HepG2 (cell line): Measurements from ENCODE around the gene GGNBP2. TPM values are rescaled to one million over a fixed set of nuclear protein-coding genes. Genes with fewer than 3 reads are reported as not detected.

ENCODE experiments used
- GATA4 ChIP-seq: sonication (generic); IDR thresholded peaks from 2 replicates; pipeline ENCODE4 v1.6.1; 2016; ENCODE audit warnings: antibody characterized with exemption, low read depth, borderline replicate concordance
- HNRNPL ChIP-seq: fragments of 200-400 bp; formaldehyde crosslinking; IDR thresholded peaks from 2 replicates; pipeline ENCODE4 v1.6.1; 2017; ENCODE audit warnings: mild to moderate bottlenecking, low read depth, low read length
- MED13 ChIP-seq: sonication (generic); formaldehyde crosslinking; IDR thresholded peaks from 2 replicates; pipeline ENCODE4 v1.5.0; 2020; ENCODE audit warnings: missing genetic modification reagents
- NONO ChIP-seq, 2 experiments: fragments of 450-650 bp in 1 of 2; sonication (generic) in 1 of 2; formaldehyde crosslinking in 1 of 2; IDR thresholded peaks in 1 of 2; conservative IDR thresholded peaks in 1 of 2; 2 replicates each; pipeline versions ENCODE4 v1.6.1 to v1.8.0; 2017 to 2022; ENCODE audit warnings: mild to moderate bottlenecking in 1 of 2, missing genetic modification reagents in 1 of 2, moderate library complexity in 1 of 2
- SRSF1 ChIP-seq: fragments of 200-400 bp; formaldehyde crosslinking; optimal IDR thresholded peaks from 2 replicates; pipeline ENCODE3; 2017; ENCODE audit warnings: mild to moderate bottlenecking, low read depth, low read length, moderate library complexity
- XBP1 ChIP-seq: sonication (generic); formaldehyde crosslinking; IDR thresholded peaks from 2 replicates; pipeline ENCODE4 v1.5.0; 2020; ENCODE audit warnings: missing genetic modification reagents
- ZC3H4 ChIP-seq: sonication (generic); formaldehyde crosslinking; IDR thresholded peaks from 2 replicates; pipeline ENCODE4 v1.4.0; 2020; ENCODE audit warnings: missing genetic modification reagents, borderline replicate concordance
- ZFYVE20 ChIP-seq: sonication (generic); formaldehyde crosslinking; IDR thresholded peaks from 2 replicates; pipeline ENCODE4 v1.8.0; 2023; ENCODE audit warnings: low read depth, mild to moderate bottlenecking, moderate library complexity, missing genetic modification reagents, borderline replicate concordance
- ZNF333 ChIP-seq: sonication (generic); formaldehyde crosslinking; IDR thresholded peaks from 2 replicates; pipeline ENCODE4 v1.4.0; 2020; ENCODE audit warnings: mild to moderate bottlenecking, missing genetic modification reagents, borderline replicate concordance
- polyA plus RNA-seq, 8 experiments: library from polyadenylated mRNA; depleted of rRNA in 3 of 8; stranded (reverse) in 7 of 8; unstranded in 1 of 8; fragments of >200 nt; fragmentation: Illumina TruSeq in 4 of 8; extraction: Trizol in 4 of 8; gene quantifications; 2 replicates each; pipeline versions ENCODE4 v1.2.1 to v1.2.3, GENCODE V29; 2011 to 2016; ENCODE audit warnings: low read depth in 4 of 8, missing spikeins in 1 of 8, mixed read lengths in 1 of 8; ENCODE audit not compliant: insufficient read depth in 1 of 8
- total RNA-seq, 5 experiments: library from RNA; depleted of rRNA; stranded (reverse); fragments of >200 nt; fragmentation: Illumina TruSeq; extraction: Trizol; gene quantifications; 2 replicates each; pipeline ENCODE4 v1.2.3, GENCODE V29; 2016; ENCODE audit warnings: low read depth in 1 of 5
- TF ChIP-seq, protein P1 (sequence below): sonication (generic); formaldehyde crosslinking; IDR thresholded peaks from 2 replicates; pipeline ENCODE4 v1.5.0; 2020; ENCODE audit warnings: missing genetic modification reagents, mild to moderate bottlenecking, borderline replicate concordance
- TF ChIP-seq, protein P2 (sequence below): IDR thresholded peaks from 2 replicates; pipeline ENCODE4 v1.6.1; 2012; ENCODE audit warnings: inconsistent platforms
- TF ChIP-seq, protein P3 (sequence below): IDR thresholded peaks from 2 replicates; pipeline ENCODE4 v1.6.1; 2016; ENCODE audit warnings: mild to moderate bottlenecking

Gene GGNBP2
- total and polyA plus RNA-seq, 2 of the 13 experiments (the other 11 are each of a cell fraction or from before 2014, with no cell fraction given) = 53.3 to 84.2 TPM

DNA sequence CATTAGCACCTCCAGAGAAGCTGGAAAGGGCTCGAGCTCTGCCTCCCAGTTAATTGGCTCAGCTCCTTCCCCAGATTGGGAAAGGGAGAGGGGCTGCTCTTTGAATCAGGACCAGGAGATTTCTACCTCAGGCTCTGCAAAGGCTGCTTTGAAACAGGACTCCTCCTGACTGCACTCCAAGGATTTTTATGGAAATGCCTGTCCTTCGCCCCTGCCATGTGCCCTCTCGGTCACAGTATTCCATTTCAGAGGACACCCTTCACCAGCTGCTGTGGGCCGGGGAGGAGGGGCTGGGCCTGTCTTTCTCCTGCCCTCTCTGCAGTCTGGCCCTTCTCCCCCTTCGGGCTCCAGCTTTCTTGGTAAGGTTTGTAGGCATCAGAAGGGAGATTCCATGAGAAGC is 70.2 kb downstream of the GGNBP2 start (continued):
- TF ChIP-seq, protein P1, sequence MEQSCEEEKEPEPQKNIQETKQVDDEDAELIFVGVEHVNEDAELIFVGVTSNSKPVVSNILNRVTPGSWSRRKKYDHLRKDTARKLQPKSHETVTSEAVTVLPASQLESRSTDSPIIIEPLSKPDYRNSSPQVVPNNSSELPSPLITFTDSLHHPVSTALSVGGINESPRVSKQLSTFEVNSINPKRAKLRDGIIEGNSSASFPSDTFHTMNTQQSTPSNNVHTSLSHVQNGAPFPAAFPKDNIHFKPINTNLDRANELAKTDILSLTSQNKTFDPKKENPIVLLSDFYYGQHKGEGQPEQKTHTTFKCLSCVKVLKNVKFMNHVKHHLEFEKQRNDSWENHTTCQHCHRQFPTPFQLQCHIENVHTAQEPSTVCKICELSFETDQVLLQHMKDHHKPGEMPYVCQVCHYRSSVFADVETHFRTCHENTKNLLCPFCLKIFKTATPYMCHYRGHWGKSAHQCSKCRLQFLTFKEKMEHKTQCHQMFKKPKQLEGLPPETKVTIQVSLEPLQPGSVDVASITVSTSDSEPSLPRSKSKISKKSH = no peak
- TF ChIP-seq HNRNPL = no peak
- TF ChIP-seq GATA4 = no peak
- no peak for TF ChIP-seq XBP1 (CRISPR knock-in tag)
- no peak for TF ChIP-seq ZFYVE20 (CRISPR knock-in tag)
- TF ChIP-seq ZNF333 (CRISPR knock-in tag) = no peak
- TF ChIP-seq SRSF1 = no peak
- no peak for TF ChIP-seq MED13 (CRISPR knock-in tag)
- no peak for TF ChIP-seq NONO (IDR thresholded peaks at IDR 0.05)
- no peak for TF ChIP-seq NONO (CRISPR knock-in tag; conservative IDR thresholded peaks at IDR 0.05)
- no peak for TF ChIP-seq ZC3H4 (CRISPR knock-in tag)
- TF ChIP-seq, protein P2, sequence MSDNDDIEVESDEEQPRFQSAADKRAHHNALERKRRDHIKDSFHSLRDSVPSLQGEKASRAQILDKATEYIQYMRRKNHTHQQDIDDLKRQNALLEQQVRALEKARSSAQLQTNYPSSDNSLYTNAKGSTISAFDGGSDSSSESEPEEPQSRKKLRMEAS = no peak
- TF ChIP-seq, protein P3, sequence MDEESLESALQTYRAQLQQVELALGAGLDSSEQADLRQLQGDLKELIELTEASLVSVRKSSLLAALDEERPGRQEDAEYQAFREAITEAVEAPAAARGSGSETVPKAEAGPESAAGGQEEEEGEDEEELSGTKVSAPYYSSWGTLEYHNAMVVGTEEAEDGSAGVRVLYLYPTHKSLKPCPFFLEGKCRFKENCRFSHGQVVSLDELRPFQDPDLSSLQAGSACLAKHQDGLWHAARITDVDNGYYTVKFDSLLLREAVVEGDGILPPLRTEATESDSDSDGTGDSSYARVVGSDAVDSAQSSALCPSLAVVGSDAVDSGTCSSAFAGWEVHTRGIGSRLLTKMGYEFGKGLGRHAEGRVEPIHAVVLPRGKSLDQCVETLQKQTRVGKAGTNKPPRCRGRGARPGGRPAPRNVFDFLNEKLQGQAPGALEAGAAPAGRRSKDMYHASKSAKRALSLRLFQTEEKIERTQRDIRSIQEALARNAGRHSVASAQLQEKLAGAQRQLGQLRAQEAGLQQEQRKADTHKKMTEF (CRISPR knock-in tag) = no peak
